ENCODE measurements around the gene VMO1. TPM values are rescaled to one million over a fixed set of nuclear protein-coding genes. Genes with fewer than 3 reads are reported as not detected.

VMO1 gene
- total and polyA plus RNA-seq, 9 of the 15 experiments (the other 6 are each of a cell fraction or from before 2014, with no cell fraction given) = 0.31 TPM; not detected in 8

GRCh38 chr17:4777969-4778760 is 8.0 kb downstream of the VMO1 start:
- ATAC-seq (no peak), DNase-seq (ENCODE audit: extremely low read depth in 1 of 4, low spot score in 3 of 4) (no peak), FAIRE-seq (no peak)
- H3K27me3 ChIP-seq (ENCODE audit: control insufficient read depth in 2 of 2, insufficient read depth in 2 of 2, low read length in 2 of 2) = peaks cover 8 to 36% of the 10 kb centered on the region in 2 experiments; a peak in 3 of 5 replicates
- H3K79me2 ChIP-seq (ENCODE audit: control insufficient read depth, insufficient read depth, low read length) = no peaks in the 10 kb centered on the region
- in situ Hi-C loops (cut with MboI) (no loop called here), intact Hi-C loops (cut with micrococcal nuclease) (no loop called here)
- H2AFZ ChIP-seq (ENCODE audit: low read depth, low read length) = no peak overlapping the region
- no TSS peak for BruUV-seq (replicated peaks)
- H4K20me1 ChIP-seq (replicated peaks; ENCODE audit: control insufficient read depth, insufficient read depth, low read length) = no peaks in the 10 kb centered on the region
- H3K4me1 ChIP-seq (replicated peaks in 1 of 2; ENCODE audit: control insufficient read depth in 2 of 2, insufficient read depth in 2 of 2, low read length in 2 of 2) = peaks cover 0 to 7% of the 10 kb centered on the region in 2 experiments; a peak in 3 of 5 replicates
- H3K4me3 ChIP-seq = no peak overlapping the region
- H3K9ac ChIP-seq (ENCODE audit: insufficient read depth in 1 of 2, low read depth in 2 of 2, low read length in 2 of 2) = no peak overlapping the region
- no peaks in the 10 kb centered on the region for H3K9me1 ChIP-seq (ENCODE audit: control insufficient read depth, insufficient read depth, low read length)
- ChIA-PET CTCF (ENCODE audit: low intra/inter-chr PET ratio) (no interaction called here), POLR2A (interaction anchor here (0.6 kb wide), 1 partner anchor 11 kb away, joined by 4 read pairs; the partner anchor contains the start of gene GLTPD2)
- H3K27ac ChIP-seq (ENCODE audit: extremely low read depth, low read depth, low read length) = no peak overlapping the region
- peak; percentile 26; the same call in 1 of the 2 replicates for TF ChIP-seq CBFA2T2 (conservative IDR thresholded peaks at IDR 0.05)
- peak; percentile 24; the same call in 1 of the 2 replicates for TF ChIP-seq TCF3 (CRISPR knock-in tag; IDR thresholded peaks at IDR 0.05)
- peak; percentile 53 for TF ChIP-seq CBFA2T3 (IDR thresholded peaks at IDR 0.05)
- peak; percentile 15; the same call in 1 of the 2 replicates for TF ChIP-seq TAL1 (IDR thresholded peaks at IDR 0.05)
- TF ChIP-seq ZNF354B (CRISPR knock-in tag; IDR thresholded peaks at IDR 0.05) = no peak
- no peaks in the 10 kb centered on the region for H3K9me3 ChIP-seq (replicated peaks; ENCODE audit: control insufficient read depth, insufficient read depth, low read depth, low read length)
- 2% methylated on average over 8 of the region's 9 CpGs for WGBS (ENCODE audit: insufficient coverage, low coverage, missing lambda C conversion rate)
- no peak overlapping the region for H3K4me2 ChIP-seq (ENCODE audit: insufficient read depth, low read length)
- H3K36me3 ChIP-seq (ENCODE audit: control insufficient read depth, insufficient read depth, low read length) = no peaks in the 10 kb centered on the region

DNA sequence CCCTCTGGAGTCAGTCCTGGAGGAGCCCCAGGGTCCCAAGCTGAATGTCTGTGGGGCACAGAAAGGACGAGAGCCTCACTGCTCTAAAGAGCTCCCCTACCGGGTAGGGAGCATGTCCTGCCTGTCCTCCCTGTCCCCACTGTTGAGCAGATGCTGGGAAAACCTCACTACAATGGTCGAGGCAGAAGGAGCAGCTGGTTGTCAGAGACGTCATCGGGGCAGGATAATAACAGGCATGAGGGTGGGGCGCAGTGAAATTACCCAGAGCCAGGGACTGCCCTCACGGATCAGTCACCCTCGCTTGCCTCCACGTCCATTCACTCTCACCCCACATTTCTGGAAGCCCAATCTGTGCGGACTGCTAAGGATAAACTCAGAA is 13.9 kb downstream of the VMO1 start:
- no peak overlapping the region for H3K9ac ChIP-seq (ENCODE audit: insufficient read depth in 1 of 2, low read depth in 2 of 2, low read length in 2 of 2)
- TF ChIP-seq ATF4 (CRISPR knock-in tag; IDR thresholded peaks at IDR 0.05) (no peak), ZNF699 (CRISPR knock-in tag; IDR thresholded peaks at IDR 0.05; ENCODE audit: insufficient replicate concordance) (no peak), NFE2 (IDR thresholded peaks at IDR 0.05; ENCODE audit: low read depth) (no peak), MYBL2 (IDR thresholded peaks at IDR 0.05; ENCODE audit: low read depth) (no peak), MYBL2 (CRISPR knock-in tag; IDR thresholded peaks at IDR 0.05; ENCODE audit: borderline replicate concordance) (no peak), RBM14 (IDR thresholded peaks at IDR 0.05; ENCODE audit: borderline replicate concordance, insufficient read depth, low read depth, low read length) (no peak)
- TF ChIP-seq, protein P1, sequence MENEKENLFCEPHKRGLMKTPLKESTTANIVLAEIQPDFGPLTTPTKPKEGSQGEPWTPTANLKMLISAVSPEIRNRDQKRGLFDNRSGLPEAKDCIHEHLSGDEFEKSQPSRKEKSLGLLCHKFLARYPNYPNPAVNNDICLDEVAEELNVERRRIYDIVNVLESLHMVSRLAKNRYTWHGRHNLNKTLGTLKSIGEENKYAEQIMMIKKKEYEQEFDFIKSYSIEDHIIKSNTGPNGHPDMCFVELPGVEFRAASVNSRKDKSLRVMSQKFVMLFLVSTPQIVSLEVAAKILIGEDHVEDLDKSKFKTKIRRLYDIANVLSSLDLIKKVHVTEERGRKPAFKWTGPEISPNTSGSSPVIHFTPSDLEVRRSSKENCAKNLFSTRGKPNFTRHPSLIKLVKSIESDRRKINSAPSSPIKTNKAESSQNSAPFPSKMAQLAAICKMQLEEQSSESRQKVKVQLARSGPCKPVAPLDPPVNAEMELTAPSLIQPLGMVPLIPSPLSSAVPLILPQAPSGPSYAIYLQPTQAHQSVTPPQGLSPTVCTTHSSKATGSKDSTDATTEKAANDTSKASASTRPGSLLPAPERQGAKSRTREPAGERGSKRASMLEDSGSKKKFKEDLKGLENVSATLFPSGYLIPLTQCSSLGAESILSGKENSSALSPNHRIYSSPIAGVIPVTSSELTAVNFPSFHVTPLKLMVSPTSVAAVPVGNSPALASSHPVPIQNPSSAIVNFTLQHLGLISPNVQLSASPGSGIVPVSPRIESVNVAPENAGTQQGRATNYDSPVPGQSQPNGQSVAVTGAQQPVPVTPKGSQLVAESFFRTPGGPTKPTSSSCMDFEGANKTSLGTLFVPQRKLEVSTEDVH (IDR thresholded peaks at IDR 0.05; ENCODE audit: low read depth, partially characterized antibody) = no peak

More for the DNA sequence above, 13.9 kb downstream of the VMO1 start:
- in situ Hi-C loops (cut with MboI) = no loop called here
- ChIA-PET CTCF (ENCODE audit: low intra/inter-chr PET ratio) (no interaction called here), POLR2A (no interaction called here)
- 0% methylated on average over 7 of the region's 10 CpGs for WGBS (ENCODE audit: insufficient coverage, low coverage, missing lambda C conversion rate)
- Histone ChIP-seq H2AFZ (ENCODE audit: low read depth, low read length) (no peak overlapping the region), H3K4me3 (no peak overlapping the region), H3K4me1 (replicated peaks in 1 of 2; ENCODE audit: control insufficient read depth in 2 of 2, insufficient read depth in 2 of 2, low read length in 2 of 2) (no peaks in the 10 kb centered on the region), H3K9me3 (replicated peaks; ENCODE audit: control insufficient read depth, insufficient read depth, low read depth, low read length) (no peaks in the 10 kb centered on the region), H3K79me2 (ENCODE audit: control insufficient read depth, insufficient read depth, low read length) (no peaks in the 10 kb centered on the region), H3K4me2 (ENCODE audit: insufficient read depth, low read length) (no peak overlapping the region), H3K27ac (ENCODE audit: extremely low read depth, low read depth, low read length) (no peak overlapping the region), H4K20me1 (replicated peaks; ENCODE audit: control insufficient read depth, insufficient read depth, low read length) (no peaks in the 10 kb centered on the region), H3K27me3 (ENCODE audit: control insufficient read depth in 2 of 2, insufficient read depth in 2 of 2, low read length in 2 of 2) (peaks cover 14 to 36% of the 10 kb centered on the region in 2 experiments), H3K9me1 (ENCODE audit: control insufficient read depth, insufficient read depth, low read length) (no peaks in the 10 kb centered on the region), H3K36me3 (ENCODE audit: control insufficient read depth, insufficient read depth, low read length) (no peaks in the 10 kb centered on the region)
- DNase-seq (ENCODE audit: extremely low read depth in 1 of 4, low spot score in 3 of 4) = no peak
- no peak for FAIRE-seq
- ATAC-seq = no peak
- no TSS peak for BruUV-seq (replicated peaks)
- intact Hi-C loops (cut with micrococcal nuclease) = no loop called here
